AG04450 (cell line): ENCODE results near the gene ARHGAP12. TPM values are rescaled to one million over a fixed set of nuclear protein-coding genes. Genes with fewer than 3 reads are reported as not detected.

Source experiments
- CTCF ChIA-PET: fragments of 300-600, 350-600 bp; formaldehyde crosslinking; extraction: SDS; loops from one replicate; lab custom pipeline; 2022; ENCODE audit warnings: antibody characterized with exemption, inconsistent platforms; lab: Charles Lee
- POLR2A ChIA-PET: fragments of 350-600 bp; formaldehyde crosslinking; extraction: SDS; loops from one replicate; lab custom pipeline; 2021; ENCODE audit warnings: antibody characterized with exemption, inconsistent platforms; lab: Yijun Ruan, JAX
- DNase-seq: peaks from one replicate; pipeline ENCODE4 v3.0.0-alpha.2; 2011; ENCODE audit warnings: low read depth, low spot score
- H3K27ac ChIP-seq: one replicate; pipeline ENCODE4 v1.5.1; 2012; ENCODE audit warnings: low read depth, low read length, control low read depth
- H3K27me3 ChIP-seq: one replicate; pipeline ENCODE4 v1.6.0; 2012; ENCODE audit warnings: low read length; ENCODE audit not compliant: control insufficient read depth, insufficient read depth
- H3K4me3 ChIP-seq: 2 replicates; pipeline ENCODE4 v1.5.1; 2011; ENCODE audit warnings: mild to moderate bottlenecking, low read depth, low read length, control low read depth
- H3K9me3 ChIP-seq: 2 replicates; pipeline ENCODE4 v1.5.1; 2012; ENCODE audit warnings: low read length; ENCODE audit not compliant: control insufficient read depth, insufficient read depth
- polyA plus RNA-seq: library from polyadenylated mRNA; depleted of rRNA; stranded (reverse); fragments of >200 nt; gene quantifications from 2 replicates; pipeline ENCODE4 v1.2.3, GENCODE V29; 2011
- TF ChIP-seq, protein P1 (sequence below): IDR thresholded peaks from 2 replicates; pipeline ENCODE4 v1.5.1; 2011; ENCODE audit warnings: low read depth, low read length, control low read depth, inconsistent platforms

The ARHGAP12 gene
- polyA plus RNA-seq, 1 experiment: 26.3 TPM

DNA sequence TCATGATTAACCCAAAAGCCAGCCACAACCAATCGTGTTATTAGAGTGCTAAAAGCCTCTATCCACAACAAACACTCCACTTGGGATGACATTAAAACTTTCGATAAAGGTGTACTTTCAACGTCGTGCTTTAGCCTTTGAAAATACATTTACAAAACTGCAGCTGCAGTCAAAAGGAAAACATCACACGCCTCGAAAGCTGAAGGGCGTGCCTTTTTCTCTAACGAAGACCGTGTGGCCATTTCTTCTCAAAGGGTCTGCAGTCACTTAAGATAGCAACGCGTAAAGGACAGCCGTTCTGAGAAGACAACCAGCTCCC is 1.1 kb downstream of the ARHGAP12 start:
- peak overlapping the region; percentile 25 for H3K27ac ChIP-seq
- TF ChIP-seq, protein P1, sequence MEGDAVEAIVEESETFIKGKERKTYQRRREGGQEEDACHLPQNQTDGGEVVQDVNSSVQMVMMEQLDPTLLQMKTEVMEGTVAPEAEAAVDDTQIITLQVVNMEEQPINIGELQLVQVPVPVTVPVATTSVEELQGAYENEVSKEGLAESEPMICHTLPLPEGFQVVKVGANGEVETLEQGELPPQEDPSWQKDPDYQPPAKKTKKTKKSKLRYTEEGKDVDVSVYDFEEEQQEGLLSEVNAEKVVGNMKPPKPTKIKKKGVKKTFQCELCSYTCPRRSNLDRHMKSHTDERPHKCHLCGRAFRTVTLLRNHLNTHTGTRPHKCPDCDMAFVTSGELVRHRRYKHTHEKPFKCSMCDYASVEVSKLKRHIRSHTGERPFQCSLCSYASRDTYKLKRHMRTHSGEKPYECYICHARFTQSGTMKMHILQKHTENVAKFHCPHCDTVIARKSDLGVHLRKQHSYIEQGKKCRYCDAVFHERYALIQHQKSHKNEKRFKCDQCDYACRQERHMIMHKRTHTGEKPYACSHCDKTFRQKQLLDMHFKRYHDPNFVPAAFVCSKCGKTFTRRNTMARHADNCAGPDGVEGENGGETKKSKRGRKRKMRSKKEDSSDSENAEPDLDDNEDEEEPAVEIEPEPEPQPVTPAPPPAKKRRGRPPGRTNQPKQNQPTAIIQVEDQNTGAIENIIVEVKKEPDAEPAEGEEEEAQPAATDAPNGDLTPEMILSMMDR: no peak
- ChIA-PET POLR2A (interaction anchor here (0.7 to 0.8 kb wide), 4 partner anchors 90 to 1866 kb away, joined by 3 to 5 read pairs (median 4); no protein-coding TSS in a partner anchor), CTCF (interaction anchor here (1.2 kb wide), 1 partner anchor 65 kb away, joined by 5 read pairs; no protein-coding TSS in a partner anchor)
- peak overlapping the region; percentile 83 for H3K4me3 ChIP-seq
- DNase-seq: no peak
- no peaks in the 10 kb centered on the region for H3K27me3 ChIP-seq
- H3K9me3 ChIP-seq: peaks cover 3% of the 10 kb centered on the region; the same call in 1 of the 2 replicates

DNA sequence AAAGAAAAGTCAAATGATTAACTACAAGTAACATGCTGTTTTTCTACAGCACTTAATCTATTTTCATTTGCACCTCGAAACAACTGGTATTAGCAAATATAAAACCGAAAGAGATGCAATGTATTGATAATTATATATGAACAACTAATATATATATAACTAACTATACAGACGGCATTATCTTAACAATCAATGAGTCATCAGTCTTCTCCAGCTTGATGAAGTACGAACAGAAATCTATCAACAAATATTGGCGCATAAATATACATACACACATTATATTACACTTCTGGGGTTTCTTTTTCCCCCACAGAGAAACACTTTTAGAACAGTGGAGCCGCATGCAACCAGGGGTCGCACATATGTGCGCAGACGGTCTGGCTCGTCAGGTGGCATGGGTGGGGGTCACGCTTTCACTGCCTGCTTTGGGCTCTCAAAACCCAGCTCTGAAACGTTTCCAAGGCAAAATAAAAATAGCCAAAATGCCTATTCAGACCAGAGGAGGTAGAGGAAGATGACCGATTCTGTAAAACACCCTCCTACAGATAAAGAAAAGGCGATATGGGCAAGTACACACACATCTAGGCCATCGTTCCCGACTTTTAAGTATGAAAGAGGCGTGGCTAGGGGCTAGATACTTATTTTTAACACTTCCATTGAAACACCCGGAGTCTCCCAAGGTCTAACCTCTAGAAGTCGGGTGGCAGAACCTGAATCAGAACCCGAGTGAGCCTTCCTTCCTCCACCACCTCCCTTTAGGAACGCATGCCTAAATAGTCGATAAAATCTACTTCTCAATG is 1.7 kb downstream of the ARHGAP12 start:
- POLR2A ChIA-PET: interaction anchor here (0.7 to 0.8 kb wide), 3 partner anchors 97 to 1866 kb away, joined by 3 to 5 read pairs (median 4); no protein-coding TSS in a partner anchor

DNA sequence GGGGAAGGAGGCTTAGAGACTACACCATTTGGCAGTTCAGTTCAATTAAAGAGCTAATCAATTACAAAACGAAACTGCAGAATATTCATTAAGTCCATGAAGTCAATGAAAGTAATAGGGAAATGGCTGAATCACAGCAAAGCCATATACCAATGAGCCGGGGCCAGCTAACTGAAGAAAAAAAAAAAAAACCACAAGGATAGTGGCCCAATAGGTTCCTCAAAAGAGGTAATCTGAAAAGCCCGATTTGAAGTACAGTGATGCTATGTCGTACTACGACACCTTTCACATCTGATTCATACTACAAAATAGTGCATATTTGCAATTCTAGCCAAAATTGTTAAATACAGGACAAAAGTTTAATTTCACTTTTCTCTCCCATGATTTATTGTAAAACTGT is 2.5 kb downstream of the ARHGAP12 start:
- ChIA-PET CTCF (no interaction called here), POLR2A (no interaction called here)
- H3K27ac ChIP-seq: no peak overlapping the region

More for the DNA sequence above, 1.7 kb downstream of the ARHGAP12 start:
- H3K9me3 ChIP-seq: peaks cover 3% of the 10 kb centered on the region; the same call in 1 of the 2 replicates
- TF ChIP-seq, protein P1: no peak
- no peak for DNase-seq
- CTCF ChIA-PET: interaction anchor here (0.6 to 1.2 kb wide), 2 partner anchors 18 to 65 kb away, joined by 3 to 5 read pairs; no protein-coding TSS in a partner anchor
- peak overlapping the region; percentile 83 for H3K4me3 ChIP-seq
- H3K27me3 ChIP-seq: no peaks in the 10 kb centered on the region
- H3K27ac ChIP-seq: no peak overlapping the region

DNA sequence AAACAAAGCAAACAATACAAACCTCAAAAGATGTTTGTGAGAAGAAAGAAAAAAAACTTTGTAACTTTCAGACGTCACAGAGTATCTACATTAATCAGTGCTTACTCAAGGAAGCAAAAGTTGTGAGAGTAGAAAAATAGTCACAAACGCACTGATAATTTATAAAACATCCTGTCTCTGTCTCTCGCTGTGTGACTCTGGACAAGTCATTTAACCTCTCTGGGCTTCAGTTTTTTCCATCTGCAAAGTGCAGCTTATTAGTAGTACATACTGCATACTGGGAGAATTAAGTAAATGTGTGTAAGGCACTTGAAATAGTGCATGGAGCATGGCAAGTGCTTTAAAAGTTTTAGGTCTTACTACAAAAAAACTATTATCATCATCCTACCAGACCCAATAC is 3.8 kb downstream of the ARHGAP12 start:
- CTCF ChIA-PET: no interaction called here
- Histone ChIP-seq H3K4me3 (no peak overlapping the region), H3K27ac (no peak overlapping the region), H3K9me3 (peaks cover 3% of the 10 kb centered on the region; the same call in 1 of the 2 replicates), H3K27me3 (no peaks in the 10 kb centered on the region)
- no peak for DNase-seq
- TF ChIP-seq, protein P1: no peak
- POLR2A ChIA-PET: no interaction called here

More for the DNA sequence above, 2.5 kb downstream of the ARHGAP12 start:
- peaks cover 3% of the 10 kb centered on the region; the same call in 1 of the 2 replicates for H3K9me3 ChIP-seq
- no peaks in the 10 kb centered on the region for H3K27me3 ChIP-seq
- no peak for DNase-seq
- TF ChIP-seq, protein P1: no peak
- H3K4me3 ChIP-seq: no peak overlapping the region

DNA sequence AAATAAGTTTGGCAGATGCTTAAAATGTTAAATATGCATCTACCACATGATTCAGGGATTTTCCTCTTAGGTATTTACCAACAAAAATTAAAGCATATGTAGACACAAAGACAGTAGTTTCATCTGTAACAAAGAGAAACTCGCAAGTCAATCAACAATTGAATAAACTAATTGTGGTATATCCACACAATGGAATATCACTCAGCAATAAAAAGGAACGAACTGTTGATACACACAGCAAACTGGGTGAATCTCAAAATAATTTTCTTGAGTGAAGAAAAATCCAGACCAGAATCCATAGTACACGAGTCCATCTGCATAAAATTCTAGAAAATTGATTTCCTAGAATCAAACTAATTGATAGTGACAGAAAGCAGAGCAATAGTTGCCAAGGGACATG is 5.2 kb downstream of the ARHGAP12 start:
- H3K4me3 ChIP-seq: no peak overlapping the region
- CTCF ChIA-PET: no interaction called here
- POLR2A ChIA-PET: no interaction called here
- H3K27ac ChIP-seq: no peak overlapping the region
- TF ChIP-seq, protein P1: no peak
- H3K9me3 ChIP-seq: no peaks in the 10 kb centered on the region
- DNase-seq: no peak
- H3K27me3 ChIP-seq: no peaks in the 10 kb centered on the region
